Fibroblast of the aortic adventitia (primary cell): ENCODE data around the gene CAPRIN1. TPM values are rescaled to one million over a fixed set of nuclear protein-coding genes. Genes with fewer than 3 reads are reported as not detected.

Source experiments
- DNase-seq: peaks from one replicate; pipeline ENCODE4 v3.0.0-alpha.2; 2010; ENCODE audit warnings: low read depth
- H3K4me3 ChIP-seq: 2 replicates; pipeline ENCODE4 v1.5.1; 2011; ENCODE audit warnings: low read depth, mild to moderate bottlenecking, control low read depth, low read length, moderate library complexity
- total RNA-seq: library from RNA; depleted of rRNA; stranded (reverse); fragments of >200 nt; gene quantifications from 2 replicates; pipeline ENCODE4 v1.2.3, GENCODE V29; 2012; ENCODE audit warnings: low replicate concordance
- TF ChIP-seq, protein P1 (sequence below): IDR thresholded peaks from 2 replicates; pipeline ENCODE4 v1.5.1; 2011; ENCODE audit warnings: mild to moderate bottlenecking, low read length, control low read depth, inconsistent platforms; ENCODE audit not compliant: insufficient read depth

The CAPRIN1 gene, protein sequence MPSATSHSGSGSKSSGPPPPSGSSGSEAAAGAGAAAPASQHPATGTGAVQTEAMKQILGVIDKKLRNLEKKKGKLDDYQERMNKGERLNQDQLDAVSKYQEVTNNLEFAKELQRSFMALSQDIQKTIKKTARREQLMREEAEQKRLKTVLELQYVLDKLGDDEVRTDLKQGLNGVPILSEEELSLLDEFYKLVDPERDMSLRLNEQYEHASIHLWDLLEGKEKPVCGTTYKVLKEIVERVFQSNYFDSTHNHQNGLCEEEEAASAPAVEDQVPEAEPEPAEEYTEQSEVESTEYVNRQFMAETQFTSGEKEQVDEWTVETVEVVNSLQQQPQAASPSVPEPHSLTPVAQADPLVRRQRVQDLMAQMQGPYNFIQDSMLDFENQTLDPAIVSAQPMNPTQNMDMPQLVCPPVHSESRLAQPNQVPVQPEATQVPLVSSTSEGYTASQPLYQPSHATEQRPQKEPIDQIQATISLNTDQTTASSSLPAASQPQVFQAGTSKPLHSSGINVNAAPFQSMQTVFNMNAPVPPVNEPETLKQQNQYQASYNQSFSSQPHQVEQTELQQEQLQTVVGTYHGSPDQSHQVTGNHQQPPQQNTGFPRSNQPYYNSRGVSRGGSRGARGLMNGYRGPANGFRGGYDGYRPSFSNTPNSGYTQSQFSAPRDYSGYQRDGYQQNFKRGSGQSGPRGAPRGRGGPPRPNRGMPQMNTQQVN
- total RNA-seq = 188 and 295 TPM in 2 replicates

DNA sequence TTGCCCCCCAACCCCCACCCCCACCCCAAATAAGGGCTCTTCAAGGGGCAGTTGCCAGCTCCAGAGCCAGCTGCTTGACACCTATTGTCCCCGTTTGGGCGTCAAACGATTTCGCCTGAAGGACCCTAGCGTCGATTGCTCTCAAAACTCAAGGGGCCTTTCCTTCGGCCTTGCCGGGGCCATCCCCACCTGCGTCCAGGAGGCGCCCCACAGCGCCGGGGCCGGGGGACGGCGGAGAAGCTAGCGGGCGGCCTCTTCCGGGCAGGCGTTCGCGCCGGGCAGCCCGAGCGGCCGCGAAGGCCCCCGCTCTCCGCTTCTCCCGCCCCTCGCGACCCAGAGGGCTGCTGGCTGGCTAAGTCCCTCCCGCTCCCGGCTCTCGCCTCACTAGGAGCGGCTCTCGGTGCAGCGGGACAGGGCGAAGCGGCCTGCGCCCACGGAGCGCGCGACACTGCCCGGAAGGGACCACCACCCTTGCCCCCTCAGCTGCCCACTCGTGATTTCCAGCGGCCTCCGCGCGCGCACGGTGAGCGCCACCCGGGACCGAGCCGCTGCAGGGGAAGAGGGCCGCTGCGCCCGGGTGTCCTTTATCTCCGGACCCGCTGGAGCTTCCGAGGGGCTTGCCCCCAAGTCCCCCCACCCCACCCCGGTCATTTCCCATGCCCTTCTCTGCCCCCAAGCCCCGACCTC, at the start of gene CAPRIN1:
TSS of gene CAPRIN1 (plus strand) at position 383 of the 687 bp plus-strand sequence. CDS start 690 bp downstream, outside the sequence.
- peak; percentile 84 for DNase-seq
- peak within 1 kb of the TSS; percentile 89 for H3K4me3 ChIP-seq
- TF ChIP-seq, protein P1, sequence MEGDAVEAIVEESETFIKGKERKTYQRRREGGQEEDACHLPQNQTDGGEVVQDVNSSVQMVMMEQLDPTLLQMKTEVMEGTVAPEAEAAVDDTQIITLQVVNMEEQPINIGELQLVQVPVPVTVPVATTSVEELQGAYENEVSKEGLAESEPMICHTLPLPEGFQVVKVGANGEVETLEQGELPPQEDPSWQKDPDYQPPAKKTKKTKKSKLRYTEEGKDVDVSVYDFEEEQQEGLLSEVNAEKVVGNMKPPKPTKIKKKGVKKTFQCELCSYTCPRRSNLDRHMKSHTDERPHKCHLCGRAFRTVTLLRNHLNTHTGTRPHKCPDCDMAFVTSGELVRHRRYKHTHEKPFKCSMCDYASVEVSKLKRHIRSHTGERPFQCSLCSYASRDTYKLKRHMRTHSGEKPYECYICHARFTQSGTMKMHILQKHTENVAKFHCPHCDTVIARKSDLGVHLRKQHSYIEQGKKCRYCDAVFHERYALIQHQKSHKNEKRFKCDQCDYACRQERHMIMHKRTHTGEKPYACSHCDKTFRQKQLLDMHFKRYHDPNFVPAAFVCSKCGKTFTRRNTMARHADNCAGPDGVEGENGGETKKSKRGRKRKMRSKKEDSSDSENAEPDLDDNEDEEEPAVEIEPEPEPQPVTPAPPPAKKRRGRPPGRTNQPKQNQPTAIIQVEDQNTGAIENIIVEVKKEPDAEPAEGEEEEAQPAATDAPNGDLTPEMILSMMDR = no peak

DNA sequence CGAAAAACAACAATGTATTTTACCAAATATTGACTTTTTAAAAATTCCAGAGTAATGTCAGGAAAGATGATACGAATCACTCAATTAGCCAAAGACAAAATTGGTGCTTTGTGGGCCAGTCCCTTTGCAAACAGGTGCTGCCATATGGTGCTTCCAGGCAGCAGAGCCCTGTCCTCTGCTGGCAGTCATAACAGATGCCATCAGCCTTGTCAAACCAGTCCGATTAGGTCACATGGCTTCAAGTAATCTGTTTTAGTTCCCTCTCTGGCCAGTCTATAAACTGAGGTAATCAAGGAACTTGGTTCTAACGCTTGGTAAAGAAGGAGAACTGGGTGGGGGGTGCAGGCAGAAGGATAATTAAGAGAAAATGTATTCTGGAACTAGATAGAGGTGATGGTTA, 49.1 kb upstream of the CAPRIN1 start:
- H3K4me3 ChIP-seq = no peak overlapping the region
- TF ChIP-seq, protein P1 = no peak
- DNase-seq = no peak

DNA sequence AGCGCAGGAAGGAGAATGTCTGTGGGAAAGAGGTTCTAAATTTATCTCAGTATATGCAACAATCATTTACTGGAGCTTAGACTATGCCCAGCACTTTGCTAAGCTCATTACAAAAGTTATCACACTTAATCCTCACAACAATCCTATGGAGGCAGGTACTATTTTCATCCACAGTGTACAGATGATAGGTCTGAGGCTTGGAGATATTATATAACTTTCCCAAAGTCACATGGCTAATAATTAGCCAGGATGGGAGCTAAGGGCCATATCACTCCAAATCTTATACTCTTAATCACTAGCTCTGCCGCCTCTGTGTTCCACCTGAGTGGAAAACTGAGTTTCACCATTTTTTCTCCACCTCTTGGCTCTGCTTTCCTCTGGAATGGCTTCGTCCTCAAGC, 47.3 kb upstream of the CAPRIN1 start:
- TF ChIP-seq, protein P1 = no peak
- no peak overlapping the region for H3K4me3 ChIP-seq

DNA sequence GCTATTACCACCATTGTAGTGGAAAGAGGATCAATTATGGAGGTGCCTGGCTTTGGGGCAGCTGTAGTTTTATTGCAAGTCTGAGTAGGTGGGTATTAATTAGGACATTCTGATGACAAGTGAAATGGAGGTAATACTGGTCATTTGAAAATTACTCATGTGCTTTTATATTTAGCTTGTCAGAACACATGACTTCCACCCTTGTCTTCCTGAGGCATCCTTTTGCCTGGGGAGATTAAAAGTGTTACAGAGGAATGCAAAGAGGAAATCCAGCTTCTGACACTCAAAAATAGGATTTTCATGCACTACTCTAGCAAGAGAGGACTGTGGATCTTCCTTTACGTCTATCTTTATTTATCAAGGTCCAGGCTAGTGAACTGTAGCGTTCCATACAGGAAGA, 44.7 kb upstream of the CAPRIN1 start:
- TF ChIP-seq, protein P1 = no peak
- H3K4me3 ChIP-seq = no peak overlapping the region
- DNase-seq = no peak

More for the DNA sequence above, 47.3 kb upstream of the CAPRIN1 start:
- DNase-seq = no peak

DNA sequence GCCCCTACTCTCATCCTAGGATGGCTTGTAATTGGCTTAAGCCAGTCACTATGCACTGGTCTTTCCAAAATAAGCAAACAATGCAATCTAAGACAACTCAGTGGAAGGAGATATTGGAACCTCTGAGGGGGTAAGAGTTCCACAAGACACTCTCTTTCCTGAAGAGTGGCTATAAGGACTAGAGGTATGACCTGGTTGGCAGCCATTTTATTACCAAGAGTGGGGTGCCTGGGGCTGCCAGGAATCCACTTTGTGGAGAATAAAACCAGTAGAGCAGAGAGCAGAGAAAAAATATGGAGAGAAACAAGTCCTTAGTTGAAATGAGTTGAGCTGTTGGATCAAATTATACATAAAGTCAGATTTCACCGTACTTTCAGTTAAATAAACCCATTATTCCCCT, 38.8 kb upstream of the CAPRIN1 start:
- no peak for DNase-seq
- TF ChIP-seq, protein P1 = no peak

DNA sequence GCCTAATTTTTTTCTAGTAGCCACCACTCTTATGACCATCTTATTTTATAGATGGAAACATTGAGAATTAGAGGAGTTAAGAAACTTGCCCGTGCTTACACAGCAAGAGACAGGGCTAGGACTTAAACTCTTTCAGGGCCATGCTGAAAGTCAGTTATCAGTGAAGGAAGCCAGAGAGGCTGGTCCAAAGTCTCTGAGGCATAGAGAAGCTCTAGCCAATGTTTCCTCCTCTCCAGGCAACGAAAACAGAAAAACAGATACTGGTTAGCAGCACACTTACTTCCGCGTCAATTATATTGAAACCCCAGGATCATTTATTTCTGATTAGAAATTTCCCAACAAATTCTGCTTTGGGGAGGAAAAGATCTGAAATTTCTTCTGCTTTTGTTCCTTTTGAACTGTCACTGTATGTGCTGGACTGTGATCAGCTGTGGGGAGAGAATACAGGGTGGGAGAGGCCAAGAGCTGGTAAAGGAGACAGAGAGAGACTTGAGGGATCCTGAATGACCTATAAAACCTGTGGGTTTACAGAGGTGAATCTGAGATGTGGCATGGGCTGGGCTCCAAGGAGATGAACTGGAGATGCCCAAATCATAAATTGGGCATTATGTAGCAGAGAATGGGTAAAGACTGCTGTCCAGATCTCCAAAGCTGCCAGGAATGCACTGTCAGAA, 37.5 kb upstream of the CAPRIN1 start:
- TF ChIP-seq, protein P1 = no peak
- no peak overlapping the region for H3K4me3 ChIP-seq
- peak; percentile 8 for DNase-seq

More for the DNA sequence above, 38.8 kb upstream of the CAPRIN1 start:
- no peak overlapping the region for H3K4me3 ChIP-seq
